Sigmoid colon (tissue), 4 donors: Measurements from ENCODE around the gene BCL2A1.

ENCODE experiments used
- EP300 ChIP-seq, 4 donors: sonication (generic); formaldehyde crosslinking; IDR thresholded peaks; one replicate each; pipeline ENCODE4 v1.6.1; 2017; ENCODE audit warnings: antibody characterized with exemption in 4 of 4
- TF ChIP-seq, protein P1 (sequence below), 4 experiments: fragments of 450-650 bp in 3 of 4; fragments of 200-600 bp in 1 of 4; IDR thresholded peaks; one replicate each; pipeline ENCODE4 v1.5.1; 2016 to 2019; ENCODE audit warnings: antibody characterized with exemption in 4 of 4, mild to moderate bottlenecking in 3 of 4, moderate library complexity in 2 of 4

DNA sequence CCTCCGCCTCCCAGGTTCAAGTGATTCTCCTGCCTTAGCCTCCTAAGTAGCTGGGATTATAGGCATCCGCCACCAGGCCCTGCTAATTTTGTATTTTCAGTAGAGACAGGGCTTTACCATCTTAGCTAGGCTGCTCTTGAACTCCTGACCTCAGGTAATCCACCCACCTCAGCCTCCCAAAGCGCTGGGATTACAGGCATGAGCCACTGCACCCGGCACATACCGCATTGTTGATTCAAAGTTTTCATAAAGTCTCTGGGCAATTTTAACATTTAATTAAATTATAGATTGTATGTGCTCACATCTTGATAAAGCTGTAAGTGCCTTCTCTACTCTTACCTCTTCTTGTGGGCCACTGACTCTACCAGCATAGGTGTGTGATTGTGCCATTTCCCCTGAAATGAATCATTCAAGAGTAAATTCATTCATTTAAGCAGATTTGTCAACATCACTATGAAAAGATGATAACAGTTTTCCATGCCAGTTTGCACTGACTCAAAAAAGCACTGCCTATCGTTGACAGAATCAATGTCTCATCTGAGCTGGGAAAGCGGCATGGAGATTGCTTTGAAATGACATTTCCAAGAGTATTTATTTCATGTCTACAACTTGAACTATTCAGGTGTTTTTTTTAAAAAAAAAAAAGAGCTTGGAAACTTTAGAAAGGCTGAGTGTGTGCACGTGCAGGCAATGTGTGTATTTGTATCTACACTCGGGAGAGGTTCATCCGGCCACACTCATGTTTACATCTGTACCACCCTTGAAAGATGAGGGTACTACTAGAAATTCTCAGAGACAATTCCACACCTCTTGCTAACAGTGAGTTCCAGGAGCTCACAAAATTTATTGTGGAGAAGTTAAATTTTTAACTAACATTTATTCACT lies 3.5 kb downstream of the BCL2A1 start:
- TF ChIP-seq, protein P1, sequence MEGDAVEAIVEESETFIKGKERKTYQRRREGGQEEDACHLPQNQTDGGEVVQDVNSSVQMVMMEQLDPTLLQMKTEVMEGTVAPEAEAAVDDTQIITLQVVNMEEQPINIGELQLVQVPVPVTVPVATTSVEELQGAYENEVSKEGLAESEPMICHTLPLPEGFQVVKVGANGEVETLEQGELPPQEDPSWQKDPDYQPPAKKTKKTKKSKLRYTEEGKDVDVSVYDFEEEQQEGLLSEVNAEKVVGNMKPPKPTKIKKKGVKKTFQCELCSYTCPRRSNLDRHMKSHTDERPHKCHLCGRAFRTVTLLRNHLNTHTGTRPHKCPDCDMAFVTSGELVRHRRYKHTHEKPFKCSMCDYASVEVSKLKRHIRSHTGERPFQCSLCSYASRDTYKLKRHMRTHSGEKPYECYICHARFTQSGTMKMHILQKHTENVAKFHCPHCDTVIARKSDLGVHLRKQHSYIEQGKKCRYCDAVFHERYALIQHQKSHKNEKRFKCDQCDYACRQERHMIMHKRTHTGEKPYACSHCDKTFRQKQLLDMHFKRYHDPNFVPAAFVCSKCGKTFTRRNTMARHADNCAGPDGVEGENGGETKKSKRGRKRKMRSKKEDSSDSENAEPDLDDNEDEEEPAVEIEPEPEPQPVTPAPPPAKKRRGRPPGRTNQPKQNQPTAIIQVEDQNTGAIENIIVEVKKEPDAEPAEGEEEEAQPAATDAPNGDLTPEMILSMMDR (IDR thresholded peaks at IDR 0.05) = no peak
- no peak for TF ChIP-seq EP300 (IDR thresholded peaks at IDR 0.05)
